GM12878 (cell line): Measurements from ENCODE around the gene ARHGEF1. TPM values are rescaled to one million over a fixed set of nuclear protein-coding genes. Genes with fewer than 3 reads are reported as not detected.

ENCODE experiments used
- ATAC-seq: fragments of 200-7000 bp; cut with Tn5 transposase; 3 replicates; pipeline ENCODE4 v1.9.1; 2020; ENCODE audit warnings: mild to moderate bottlenecking, moderate library complexity
- BruUV-seq: library from RNA; stranded (reverse); fragments of 400-500 nt; replicated peaks from 2 replicates; lab custom pipeline; 2021; lab: Mats Ljungman, UMichigan
- CTCF ChIA-PET: fragments of 300-600 bp; sonication (Branson Sonifier 250); formaldehyde crosslinking; extraction: SDS; loops from one replicate; lab custom pipeline; 2021; ENCODE audit warnings: inconsistent platforms; lab: Yijun Ruan, JAX
- POLR2A ChIA-PET: fragments of 350-600 bp; formaldehyde crosslinking; extraction: SDS; loops from one replicate; lab custom pipeline; 2021; ENCODE audit warnings: inconsistent platforms; lab: Charles Lee
- RAD21 ChIA-PET: fragments of 300-600 bp; sonication (Branson Sonifier 250); formaldehyde crosslinking; loops from one replicate; lab custom pipeline; 2023; ENCODE audit warnings: antibody characterized with exemption; ENCODE audit not compliant: unreplicated experiment; lab: Charles Lee
- SMC1A ChIA-PET: fragments of 300-600 bp; sonication (Branson Sonifier 250); formaldehyde crosslinking; loops from one replicate; lab custom pipeline; 2023; ENCODE audit not compliant: unreplicated experiment, uncharacterized antibody; lab: Charles Lee
- DNase-seq: peaks from one replicate; pipeline ENCODE4 v3.0.0-alpha.2; 2011; ENCODE audit warnings: low read depth, low spot score
- FAIRE-seq: peaks from 3 replicates; lab custom pipeline; 2011; peaks lifted over from hg19 to GRCh38; lab: Jason Lieb, UNC
- H2AFZ ChIP-seq: 2 replicates; pipeline ENCODE4 v1.6.0; 2011; ENCODE audit warnings: low read depth, low read length, control low read depth; ENCODE audit not compliant: control insufficient read depth
- H3K27ac ChIP-seq: 2 replicates; pipeline ENCODE4 v1.5.1; 2011; ENCODE audit warnings: control low read depth; ENCODE audit not compliant: control insufficient read depth, insufficient read depth
- H3K27me3 ChIP-seq, 2 experiments: replicated peaks in 1 of 2; 2 replicates each; pipeline versions ENCODE4 v1.6.0 to v1.6.1; 2011; ENCODE audit warnings: low read length in 1 of 2; ENCODE audit not compliant: control insufficient read depth in 2 of 2, insufficient read depth in 2 of 2
- H3K36me3 ChIP-seq, 2 experiments: 2 replicates each; pipeline ENCODE4 v1.5.1; 2011; ENCODE audit warnings: low read length in 1 of 2; ENCODE audit not compliant: control insufficient read depth in 2 of 2, insufficient read depth in 2 of 2
- H3K4me1 ChIP-seq: 2 replicates; pipeline ENCODE4 v1.6.1; 2011; ENCODE audit warnings: mild to moderate bottlenecking, low read length, moderate library complexity, mixed read lengths; ENCODE audit not compliant: control insufficient read depth, insufficient read depth
- H3K4me2 ChIP-seq: 2 replicates; pipeline ENCODE4 v1.6.0; 2011; ENCODE audit warnings: control low read depth; ENCODE audit not compliant: control insufficient read depth, insufficient read depth
- H3K4me3 ChIP-seq: fragments of 200-600 bp; sonication (generic); 2 replicates; pipeline ENCODE4 v1.5.1; 2016
- H3K79me2 ChIP-seq: 2 replicates; pipeline ENCODE4 v1.6.0; 2011; ENCODE audit warnings: low read length; ENCODE audit not compliant: control insufficient read depth, insufficient read depth
- H3K9ac ChIP-seq: 2 replicates; pipeline ENCODE4 v1.8.0; 2011; ENCODE audit warnings: low read length, control low read depth, mixed read lengths; ENCODE audit not compliant: control insufficient read depth, insufficient read depth
- H3K9me3 ChIP-seq: replicated peaks from 3 replicates; pipeline ENCODE4 v1.5.1; 2011; ENCODE audit warnings: mild to moderate bottlenecking, low read length; ENCODE audit not compliant: control insufficient read depth, insufficient read depth
- H4K20me1 ChIP-seq: 2 replicates; pipeline ENCODE4 v1.6.0; 2011; ENCODE audit not compliant: control insufficient read depth, insufficient read depth
- CHD4 ChIP-seq: fragments of 200-600 bp; sonication (generic); IDR thresholded peaks from 2 replicates; pipeline ENCODE4 v1.6.1; 2016; ENCODE audit warnings: mild to moderate bottlenecking
- EED ChIP-seq: sonication (generic); IDR thresholded peaks from 2 replicates; pipeline ENCODE4 v1.6.1; 2016; ENCODE audit warnings: antibody characterized with exemption, low read depth
- ESRRA ChIP-seq: IDR thresholded peaks from 2 replicates; pipeline ENCODE4 v1.6.1; 2012; ENCODE audit warnings: mild to moderate bottlenecking, low read length, improper control_type of control experiment
- GATAD2B ChIP-seq: fragments of 450-650 bp; conservative IDR thresholded peaks from 2 replicates; pipeline ENCODE4 v1.6.1; 2017; ENCODE audit warnings: low read depth, mild to moderate bottlenecking, moderate library complexity
- IKZF1 ChIP-seq: fragments of 450-650 bp; conservative IDR thresholded peaks from 2 replicates; pipeline ENCODE4 v1.6.1; 2017; ENCODE audit warnings: antibody characterized with exemption, mild to moderate bottlenecking
- MTA3 ChIP-seq: IDR thresholded peaks from 2 replicates; pipeline ENCODE4 v1.6.1; 2012; ENCODE audit warnings: low read length, inconsistent platforms, borderline replicate concordance
- NFXL1 ChIP-seq: fragments of 450-650 bp; IDR thresholded peaks from 2 replicates; pipeline ENCODE4 v1.6.1; 2017; ENCODE audit warnings: antibody characterized with exemption, mild to moderate bottlenecking, borderline replicate concordance
- NFYA ChIP-seq: IDR thresholded peaks from 2 replicates; pipeline ENCODE4 v1.6.1; 2011; ENCODE audit warnings: low read depth, mild to moderate bottlenecking, low read length, improper control_type of control experiment, borderline replicate concordance
- NRF1 ChIP-seq: conservative IDR thresholded peaks from 2 replicates; pipeline ENCODE4 v1.6.1; 2011; ENCODE audit warnings: mild to moderate bottlenecking, low read depth, low read length, improper control_type of control experiment
- RCOR1 ChIP-seq: conservative IDR thresholded peaks from 2 replicates; pipeline ENCODE4 v1.6.1; 2012; ENCODE audit warnings: low read depth, low read length, improper control_type of control experiment
- RFX5 ChIP-seq: IDR thresholded peaks from 2 replicates; pipeline ENCODE4 v1.6.1; 2011; ENCODE audit warnings: low read depth, low read length, improper control_type of control experiment
- SPI1 ChIP-seq: IDR thresholded peaks from 2 replicates; pipeline ENCODE4 v1.6.1; 2011; ENCODE audit warnings: low read depth, mild to moderate bottlenecking, low read length, moderate library complexity, borderline replicate concordance; ENCODE audit not compliant: insufficient read depth
- TARDBP ChIP-seq: IDR thresholded peaks from 2 replicates; pipeline ENCODE4 v1.6.1; 2016; ENCODE audit warnings: borderline replicate concordance
- TBL1XR1 ChIP-seq: IDR thresholded peaks from 2 replicates; pipeline ENCODE4 v1.6.1; 2012; ENCODE audit warnings: low read depth, low read length, improper control_type of control experiment
- TCF12 ChIP-seq: IDR thresholded peaks from 2 replicates; pipeline ENCODE4 v1.6.1; 2011; ENCODE audit warnings: low read depth, mild to moderate bottlenecking, low read length
- ZNF274 ChIP-seq: IDR thresholded peaks from one replicate; pipeline ENCODE4 v1.8.0; 2011; ENCODE audit not compliant: insufficient read length, insufficient read depth
- WGBS: methylation state at CpG from one replicate; pipeline ENCODE4 v1.1.6; 2016; ENCODE audit warnings: low lambda C conversion rate; ENCODE audit not compliant: insufficient replicate concordance, insufficient coverage; ENCODE audit errors: missing lambda C conversion rate; 5-methylcytosine and 5-hydroxymethylcytosine counted together
- in situ Hi-C: fragments of 300-500 bp; cut with MboI; formaldehyde crosslinking; loops from 9 replicates; pipeline ENCODE4 v1.14.3; 2018; ENCODE audit warnings: mixed read lengths
- intact Hi-C: fragments of 100-400 bp; cut with micrococcal nuclease; formaldehyde crosslinking; loops from one replicate; pipeline ENCODE4 v1.14.2; 2022; ENCODE audit not compliant: unreplicated experiment
- polyA plus RNA-seq, 11 experiments: library from polyadenylated mRNA; depleted of rRNA in 4 of 11; unstranded in 6 of 11; stranded (reverse) in 5 of 11; fragments of >200 nt; fragmentation: Nextera tagmentation in 4 of 11; fragmentation: Illumina TruSeq in 1 of 11; extraction: Ambion mirVana in 4 of 11; extraction: Trizol in 1 of 11; gene quantifications; 1 replicate in 1 of 11; 2 replicates in 10 of 11; pipeline versions ENCODE4 v1.2.1 to v1.2.3, GENCODE V29; 2011 to 2016; ENCODE audit warnings: inconsistent platforms in 2 of 11, missing spikeins in 2 of 11, low read depth in 1 of 11
- total RNA-seq, 4 experiments: library from RNA; depleted of rRNA in 3 of 4; stranded (reverse); fragments of >200 nt in 3 of 4; fragmentation: Illumina TruSeq in 1 of 4; extraction: Trizol in 1 of 4; gene quantifications; 2 replicates each; pipeline versions ENCODE4 v1.2.1 to v1.2.3, GENCODE V29; 2013 to 2021
- TF ChIP-seq, protein P1 (sequence below): fragments of 450-650 bp; IDR thresholded peaks from 2 replicates; pipeline ENCODE4 v1.6.1; 2018; ENCODE audit warnings: borderline replicate concordance, mild to moderate bottlenecking; ENCODE audit not compliant: partially characterized antibody
- TF ChIP-seq, protein P2 (sequence below): fragments of 450-650 bp; IDR thresholded peaks from 2 replicates; pipeline ENCODE4 v1.6.1; 2014; ENCODE audit warnings: mild to moderate bottlenecking

The ARHGEF1 gene
- total and polyA plus RNA-seq, 10 of the 15 experiments (the other 5 are each of a cell fraction or from before 2014, with no cell fraction given), result 1.2 to 207 (median 53.9) TPM

DNA sequence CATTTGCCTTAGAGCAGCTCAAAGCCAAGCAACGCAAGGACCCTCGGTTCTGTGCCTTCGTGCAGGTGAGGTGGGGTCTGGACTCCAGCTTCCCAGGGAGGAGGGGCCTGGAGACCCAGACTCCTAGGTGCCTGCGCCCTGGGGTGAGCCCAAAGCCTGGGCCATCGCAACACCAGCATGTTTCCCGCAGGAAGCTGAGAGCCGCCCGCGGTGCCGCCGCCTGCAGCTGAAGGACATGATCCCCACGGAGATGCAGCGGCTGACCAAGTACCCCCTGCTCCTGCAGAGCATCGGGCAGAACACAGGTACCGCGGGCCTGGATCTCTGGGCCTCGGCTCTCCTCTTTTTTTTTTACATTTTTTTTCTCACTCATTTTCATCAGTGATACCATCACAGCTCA lies 19.6 kb downstream of the ARHGEF1 start:
- ChIA-PET POLR2A (no interaction called here), SMC1A (no interaction called here), RAD21 (no interaction called here), CTCF (interaction anchor here (0.7 kb wide), 1 partner anchor 29 kb away, joined by 3 read pairs; no protein-coding TSS in a partner anchor)
- no peak overlapping the region for H3K9ac ChIP-seq
- H3K36me3 ChIP-seq, result peaks cover 27 to 44% of the 10 kb centered on the region in 2 experiments; a peak in 3 of 4 replicates
- no peaks in the 10 kb centered on the region for H3K9me3 ChIP-seq
- in situ Hi-C loops (no loop called here), intact Hi-C loops (no loop called here)
- H3K27ac ChIP-seq, result no peak overlapping the region
- H3K79me2 ChIP-seq, result no peaks in the 10 kb centered on the region
- DNase-seq, result no peak
- no TSS peak for BruUV-seq
- no peaks in the 10 kb centered on the region for H3K27me3 ChIP-seq
- no peak for FAIRE-seq
- H3K4me1 ChIP-seq, result no peaks in the 10 kb centered on the region
- H2AFZ ChIP-seq, result no peak overlapping the region
- no peak overlapping the region for H3K4me3 ChIP-seq
- no peak overlapping the region for H3K4me2 ChIP-seq
- no peak for ATAC-seq
- H4K20me1 ChIP-seq, result no peaks in the 10 kb centered on the region
- 95% methylated on average over 17 of the region's 17 CpGs for WGBS
- TF ChIP-seq ESRRA, result no peak
- TF ChIP-seq EED, result no peak
- TF ChIP-seq TBL1XR1, result no peak
- TF ChIP-seq RFX5, result no peak
- TF ChIP-seq IKZF1, result no peak
- TF ChIP-seq, protein P1, sequence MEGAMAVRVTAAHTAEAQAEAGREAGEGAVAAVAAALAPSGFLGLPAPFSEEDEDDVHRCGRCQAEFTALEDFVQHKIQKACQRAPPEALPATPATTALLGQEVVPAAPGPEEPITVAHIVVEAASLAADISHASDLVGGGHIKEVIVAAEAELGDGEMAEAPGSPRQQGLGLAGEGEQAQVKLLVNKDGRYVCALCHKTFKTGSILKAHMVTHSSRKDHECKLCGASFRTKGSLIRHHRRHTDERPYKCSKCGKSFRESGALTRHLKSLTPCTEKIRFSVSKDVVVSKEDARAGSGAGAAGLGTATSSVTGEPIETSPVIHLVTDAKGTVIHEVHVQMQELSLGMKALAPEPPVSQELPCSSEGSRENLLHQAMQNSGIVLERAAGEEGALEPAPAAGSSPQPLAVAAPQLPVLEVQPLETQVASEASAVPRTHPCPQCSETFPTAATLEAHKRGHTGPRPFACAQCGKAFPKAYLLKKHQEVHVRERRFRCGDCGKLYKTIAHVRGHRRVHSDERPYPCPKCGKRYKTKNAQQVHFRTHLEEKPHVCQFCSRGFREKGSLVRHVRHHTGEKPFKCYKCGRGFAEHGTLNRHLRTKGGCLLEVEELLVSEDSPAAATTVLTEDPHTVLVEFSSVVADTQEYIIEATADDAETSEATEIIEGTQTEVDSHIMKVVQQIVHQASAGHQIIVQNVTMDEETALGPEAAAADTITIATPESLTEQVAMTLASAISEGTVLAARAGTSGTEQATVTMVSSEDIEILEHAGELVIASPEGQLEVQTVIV, result no peak
- TF ChIP-seq, protein P2, sequence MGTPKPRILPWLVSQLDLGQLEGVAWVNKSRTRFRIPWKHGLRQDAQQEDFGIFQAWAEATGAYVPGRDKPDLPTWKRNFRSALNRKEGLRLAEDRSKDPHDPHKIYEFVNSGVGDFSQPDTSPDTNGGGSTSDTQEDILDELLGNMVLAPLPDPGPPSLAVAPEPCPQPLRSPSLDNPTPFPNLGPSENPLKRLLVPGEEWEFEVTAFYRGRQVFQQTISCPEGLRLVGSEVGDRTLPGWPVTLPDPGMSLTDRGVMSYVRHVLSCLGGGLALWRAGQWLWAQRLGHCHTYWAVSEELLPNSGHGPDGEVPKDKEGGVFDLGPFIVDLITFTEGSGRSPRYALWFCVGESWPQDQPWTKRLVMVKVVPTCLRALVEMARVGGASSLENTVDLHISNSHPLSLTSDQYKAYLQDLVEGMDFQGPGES, result no peak
- TF ChIP-seq GATAD2B, result no peak
- TF ChIP-seq NFYA, result no peak
- no peak for TF ChIP-seq TCF12
- TF ChIP-seq NRF1, result no peak
- no peak for TF ChIP-seq CHD4
- TF ChIP-seq ZNF274, result no peak
- no peak for TF ChIP-seq TARDBP
- TF ChIP-seq MTA3, result no peak
- TF ChIP-seq NFXL1, result no peak
- no peak for TF ChIP-seq SPI1
- TF ChIP-seq RCOR1, result no peak
- TF ChIP-seq, all 136 proteins: peak for 0
